ENCODE results near the gene NNT. TPM values are rescaled to one million over a fixed set of nuclear protein-coding genes. Genes with fewer than 3 reads are reported as not detected.
"Not testable (repeated sequence)": the region's sequence is repeated elsewhere in the genome, so short reads cannot be mapped to it uniquely, and the experiment has no call there.

NNT gene
- total and polyA plus RNA-seq, 2 donors from 2014 or later, result 56.4 to 101 TPM

GRCh38 chr5:43730832-43731342, 127.9 kb downstream of the NNT start:
- intact Hi-C loops (cut with DNase I), result no loop called here
- no peak for TF ChIP-seq CTCF (IDR thresholded peaks at IDR 0.05; ENCODE audit: borderline replicate concordance, extremely low read depth, insufficient read depth)
- FAIRE-seq (no peak), DNase-seq (no peak)
- Histone ChIP-seq H3K27ac (ENCODE audit: low read depth in 2 of 2, low read length in 2 of 2) (no peak overlapping the region), H3K9ac (ENCODE audit: low read length in 3 of 3) (no peak overlapping the region), H3K4me1 (ENCODE audit: control insufficient read depth in 2 of 3, insufficient read depth in 2 of 3, low read depth in 1 of 3, low read length in 3 of 3) (no peaks in the 10 kb centered on the region), H3K36me3 (ENCODE audit: control insufficient read depth in 2 of 3, insufficient read depth in 3 of 3, low read length in 3 of 3) (no peaks in the 10 kb centered on the region), H3K4me3 (ENCODE audit: low read length in 3 of 3) (no peak overlapping the region), H3K27me3 (ENCODE audit: control insufficient read depth, insufficient read depth, low read length) (no peaks in the 10 kb centered on the region), H3K9me3 (ENCODE audit: control insufficient read depth in 2 of 3, insufficient read depth in 1 of 3, low read length in 3 of 3) (no peaks in the 10 kb centered on the region)

- Histone ChIP-seq H3K9me3 (ENCODE audit: control insufficient read depth in 2 of 3, insufficient read depth in 1 of 3, low read length in 3 of 3) (no peaks in the 10 kb centered on the region), H3K27ac (ENCODE audit: low read depth in 2 of 2, low read length in 2 of 2) (no peak overlapping the region), H3K4me3 (ENCODE audit: low read length in 3 of 3) (no peak overlapping the region), H3K27me3 (ENCODE audit: control insufficient read depth, insufficient read depth, low read length) (no peaks in the 10 kb centered on the region), H3K36me3 (ENCODE audit: control insufficient read depth in 2 of 3, insufficient read depth in 3 of 3, low read length in 3 of 3) (no peaks in the 10 kb centered on the region), H3K9ac (ENCODE audit: low read length in 3 of 3) (no peak overlapping the region), H3K4me1 (ENCODE audit: control insufficient read depth in 2 of 3, insufficient read depth in 2 of 3, low read depth in 1 of 3, low read length in 3 of 3) (no peaks in the 10 kb centered on the region)
- no peak for TF ChIP-seq CTCF (IDR thresholded peaks at IDR 0.05; ENCODE audit: borderline replicate concordance, extremely low read depth, insufficient read depth)
- FAIRE-seq (no peak), DNase-seq (no peak)
- intact Hi-C loops (cut with DNase I), result no loop called here
Measured at GRCh38 chr5:43731573-43731972, 128.6 kb downstream of the NNT start.

- H3K27ac ChIP-seq (ENCODE audit: low read depth in 2 of 2, low read length in 2 of 2); H3K9ac ChIP-seq (ENCODE audit: low read length in 3 of 3); H3K4me3 ChIP-seq (ENCODE audit: low read length in 3 of 3); H3K4me1 ChIP-seq (ENCODE audit: control insufficient read depth in 2 of 3, insufficient read depth in 2 of 3, low read depth in 1 of 3, low read length in 3 of 3); FAIRE-seq; H3K36me3 ChIP-seq (ENCODE audit: control insufficient read depth in 2 of 3, insufficient read depth in 3 of 3, low read length in 3 of 3); intact Hi-C loops (cut with DNase I); H3K9me3 ChIP-seq (ENCODE audit: control insufficient read depth in 2 of 3, insufficient read depth in 1 of 3, low read length in 3 of 3); H3K27me3 ChIP-seq (ENCODE audit: control insufficient read depth, insufficient read depth, low read length): not testable (repeated sequence)
- DNase-seq, result peak in 1 of 5 donors; percentile 65
Measured at GRCh38 chr5:43745923-43746548, 143.1 kb downstream of the NNT start.

- intact Hi-C loops (cut with DNase I), result no loop called here
- Histone ChIP-seq H3K27ac (ENCODE audit: low read depth in 2 of 2, low read length in 2 of 2) (no peak overlapping the region), H3K4me3 (ENCODE audit: low read length in 3 of 3) (no peak overlapping the region), H3K36me3 (ENCODE audit: control insufficient read depth in 2 of 3, insufficient read depth in 3 of 3, low read length in 3 of 3) (no peaks in the 10 kb centered on the region), H3K4me1 (ENCODE audit: control insufficient read depth in 2 of 3, insufficient read depth in 2 of 3, low read depth in 1 of 3, low read length in 3 of 3) (no peaks in the 10 kb centered on the region), H3K9ac (ENCODE audit: low read length in 3 of 3) (no peak overlapping the region), H3K27me3 (ENCODE audit: control insufficient read depth, insufficient read depth, low read length) (no peaks in the 10 kb centered on the region), H3K9me3 (ENCODE audit: control insufficient read depth in 2 of 3, insufficient read depth in 1 of 3, low read length in 3 of 3) (peaks cover 0 to 7% (median 0%) of the 10 kb centered on the region in 3 donors)
- TF ChIP-seq CTCF (IDR thresholded peaks at IDR 0.05; ENCODE audit: borderline replicate concordance, extremely low read depth, insufficient read depth), result no peak
- no peak for FAIRE-seq
- DNase-seq, result no peak
Measured at GRCh38 chr5:43750809-43751208, 147.8 kb downstream of the NNT start.

All from kidney (tissue), 14 donors.